AG09309 (cell line): ENCODE data around the gene PARD6A.

ENCODE experiments used
- DNase-seq: peaks from one replicate; pipeline ENCODE4 v3.0.0-alpha.2; 2010; ENCODE audit warnings: low read depth
- H3K4me3 ChIP-seq: 2 replicates; pipeline ENCODE4 v1.5.1; 2011; ENCODE audit warnings: mild to moderate bottlenecking, low read depth, low read length, moderate library complexity; ENCODE audit not compliant: control insufficient read depth
- TF ChIP-seq, protein P1 (sequence below): IDR thresholded peaks from 2 replicates; pipeline ENCODE4 v1.5.1; 2011; ENCODE audit warnings: mild to moderate bottlenecking, low read depth, low read length, inconsistent platforms; ENCODE audit not compliant: insufficient read depth, control insufficient read depth; ENCODE audit errors: missing control alignments

PARD6A gene

DNA sequence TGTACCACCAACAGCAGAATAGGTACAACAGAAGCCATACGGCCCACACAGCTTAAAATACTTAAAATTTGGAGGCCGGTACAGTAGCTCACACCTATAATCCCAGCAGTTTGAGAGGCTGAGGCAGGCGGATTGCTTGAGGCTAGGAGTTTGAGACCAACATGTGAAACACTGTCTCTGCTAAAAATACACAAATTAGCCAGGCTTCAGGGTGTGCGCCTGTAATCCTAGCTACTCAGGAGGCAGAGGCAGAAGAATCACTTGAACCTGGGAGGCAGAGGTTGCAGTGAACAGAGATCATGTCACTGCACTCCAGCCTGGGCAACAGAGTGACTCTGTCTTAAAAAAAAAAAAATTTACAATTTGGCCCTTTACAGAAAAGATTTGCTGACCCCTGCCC, 41.4 kb downstream of the PARD6A start:
- DNase-seq = no peak
- TF ChIP-seq, protein P1, sequence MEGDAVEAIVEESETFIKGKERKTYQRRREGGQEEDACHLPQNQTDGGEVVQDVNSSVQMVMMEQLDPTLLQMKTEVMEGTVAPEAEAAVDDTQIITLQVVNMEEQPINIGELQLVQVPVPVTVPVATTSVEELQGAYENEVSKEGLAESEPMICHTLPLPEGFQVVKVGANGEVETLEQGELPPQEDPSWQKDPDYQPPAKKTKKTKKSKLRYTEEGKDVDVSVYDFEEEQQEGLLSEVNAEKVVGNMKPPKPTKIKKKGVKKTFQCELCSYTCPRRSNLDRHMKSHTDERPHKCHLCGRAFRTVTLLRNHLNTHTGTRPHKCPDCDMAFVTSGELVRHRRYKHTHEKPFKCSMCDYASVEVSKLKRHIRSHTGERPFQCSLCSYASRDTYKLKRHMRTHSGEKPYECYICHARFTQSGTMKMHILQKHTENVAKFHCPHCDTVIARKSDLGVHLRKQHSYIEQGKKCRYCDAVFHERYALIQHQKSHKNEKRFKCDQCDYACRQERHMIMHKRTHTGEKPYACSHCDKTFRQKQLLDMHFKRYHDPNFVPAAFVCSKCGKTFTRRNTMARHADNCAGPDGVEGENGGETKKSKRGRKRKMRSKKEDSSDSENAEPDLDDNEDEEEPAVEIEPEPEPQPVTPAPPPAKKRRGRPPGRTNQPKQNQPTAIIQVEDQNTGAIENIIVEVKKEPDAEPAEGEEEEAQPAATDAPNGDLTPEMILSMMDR = no peak
- no peak overlapping the region for H3K4me3 ChIP-seq

DNA sequence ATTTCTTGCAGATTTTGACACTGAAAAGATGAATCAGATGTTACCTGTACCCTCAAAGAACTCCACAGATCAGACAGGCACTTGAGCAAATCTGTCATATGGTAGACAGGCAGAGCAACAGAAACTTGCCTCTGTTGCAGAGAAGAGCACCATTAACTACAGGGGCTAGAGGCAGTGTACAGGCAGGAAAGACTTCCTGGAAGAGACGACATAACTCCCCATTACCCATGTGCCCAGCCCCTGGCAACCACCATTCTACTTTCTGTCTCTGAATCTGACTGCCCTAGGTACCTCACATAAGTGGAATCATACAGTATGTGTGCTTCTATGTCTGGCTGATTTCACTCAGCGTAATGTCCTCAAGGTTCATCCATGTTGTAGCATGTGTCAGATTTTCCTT, 42.9 kb downstream of the PARD6A start:
- no peak overlapping the region for H3K4me3 ChIP-seq
- DNase-seq = no peak
- TF ChIP-seq, protein P1 = no peak

DNA sequence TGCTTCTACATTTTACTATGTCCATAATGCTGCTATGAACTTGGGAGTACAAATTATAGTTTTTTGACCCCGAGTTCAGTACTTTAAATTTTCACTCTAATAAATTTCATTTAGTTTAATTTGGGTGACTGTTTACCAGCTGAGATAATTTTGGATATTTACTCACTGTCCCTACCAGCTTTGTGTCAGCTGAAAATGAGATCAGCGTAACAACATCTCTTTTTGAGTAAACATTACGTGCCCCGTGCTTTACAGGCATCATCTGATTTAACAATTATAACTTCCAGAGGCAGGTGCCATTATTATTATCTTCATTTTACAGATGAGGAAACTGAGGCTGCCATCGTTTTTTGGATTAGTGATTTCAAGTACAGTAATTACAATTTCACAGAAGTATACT, 43.4 kb downstream of the PARD6A start:
- TF ChIP-seq, protein P1 = no peak
- DNase-seq = no peak
- H3K4me3 ChIP-seq = no peak overlapping the region

DNA sequence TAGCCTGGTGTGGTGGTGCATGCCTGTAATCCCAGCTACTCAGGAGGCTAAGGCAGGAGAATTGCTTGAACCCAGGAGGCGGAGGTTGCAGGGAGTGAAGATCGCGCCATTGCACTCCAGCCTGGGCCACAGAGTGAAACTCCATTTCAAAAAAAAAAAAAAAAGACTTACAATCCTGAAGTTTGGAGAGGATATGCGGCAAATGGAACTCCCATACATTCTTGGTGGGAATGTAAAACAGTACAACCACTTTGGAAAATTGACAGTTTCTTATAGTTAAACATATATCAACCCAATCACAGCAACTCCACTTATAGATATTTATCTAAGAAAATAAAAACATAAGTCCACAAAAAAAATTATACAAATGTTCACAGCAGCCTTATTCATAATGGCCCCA, 46.5 kb downstream of the PARD6A start:
- TF ChIP-seq, protein P1 = no peak
- H3K4me3 ChIP-seq = no peak overlapping the region
- no peak for DNase-seq

DNA sequence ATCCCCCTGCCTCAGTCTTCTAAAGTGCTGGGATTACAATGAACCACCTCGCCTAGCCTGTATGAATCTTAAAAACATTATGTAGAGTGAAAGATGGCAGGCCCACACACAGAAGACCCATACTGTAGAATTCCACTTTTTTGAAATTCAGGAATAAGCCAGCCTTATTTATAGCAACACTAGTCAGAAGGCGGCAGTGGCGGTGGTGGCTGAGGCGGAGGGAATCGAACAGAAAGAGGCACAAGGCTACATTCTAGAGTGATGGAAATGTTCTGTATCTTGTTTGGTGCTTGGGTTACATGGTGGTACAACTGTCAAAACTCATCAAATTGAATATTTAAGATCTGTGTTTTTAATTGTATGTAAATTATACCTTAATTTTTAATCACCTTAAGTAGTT, 47.0 kb downstream of the PARD6A start:
- no peak overlapping the region for H3K4me3 ChIP-seq
- TF ChIP-seq, protein P1 = no peak
- DNase-seq = no peak

DNA sequence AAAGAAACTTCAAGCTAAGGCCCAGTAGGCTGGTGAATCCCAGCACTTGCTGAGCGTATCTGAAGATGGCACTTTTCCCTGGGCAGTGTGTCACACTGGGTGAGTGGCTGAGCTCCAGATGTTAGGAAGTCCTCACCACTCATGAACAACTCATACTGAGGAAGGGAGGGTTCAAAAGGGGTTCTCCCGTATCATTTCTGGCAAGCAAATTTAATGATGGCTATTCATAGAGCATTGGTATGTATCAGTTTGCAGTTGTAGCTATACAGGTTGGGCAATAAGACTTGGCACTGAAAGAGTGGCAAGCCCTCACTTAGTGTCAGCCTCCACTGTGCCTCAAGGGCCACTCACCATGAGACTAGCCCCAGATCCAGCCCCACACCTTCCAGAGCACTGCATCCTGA, 47.6 kb downstream of the PARD6A start:
- peak; percentile 28 for DNase-seq
- H3K4me3 ChIP-seq = no peak overlapping the region
- TF ChIP-seq, protein P1 = no peak

DNA sequence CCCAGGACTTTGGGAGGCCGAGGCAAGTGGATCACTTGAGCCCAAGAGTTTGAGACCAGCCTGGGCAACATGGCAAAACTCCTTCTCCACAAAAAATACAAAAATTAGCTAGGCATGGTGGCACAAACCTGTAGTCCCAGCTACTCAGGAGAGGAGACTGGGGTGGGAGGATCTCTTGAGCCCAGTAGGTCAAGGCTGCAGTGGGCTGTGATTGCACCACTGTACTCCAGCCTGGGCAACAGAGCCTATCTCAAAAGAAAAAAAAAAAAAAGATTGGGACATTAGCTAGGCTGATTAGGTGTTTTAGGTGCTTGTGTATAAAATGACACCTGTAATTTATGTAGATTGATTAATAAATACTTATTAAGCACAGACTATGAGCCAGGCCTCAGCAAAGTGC, 48.3 kb downstream of the PARD6A start:
- no peak for DNase-seq
- no peak overlapping the region for H3K4me3 ChIP-seq
- TF ChIP-seq, protein P1 = no peak
